ENCODE measurements around the gene GAP43.
A peak's percentile ranks its signal among the peaks of the same experiment; 100 is the strongest.

Gene GAP43, protein sequence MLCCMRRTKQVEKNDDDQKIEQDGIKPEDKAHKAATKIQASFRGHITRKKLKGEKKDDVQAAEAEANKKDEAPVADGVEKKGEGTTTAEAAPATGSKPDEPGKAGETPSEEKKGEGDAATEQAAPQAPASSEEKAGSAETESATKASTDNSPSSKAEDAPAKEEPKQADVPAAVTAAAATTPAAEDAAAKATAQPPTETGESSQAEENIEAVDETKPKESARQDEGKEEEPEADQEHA

GRCh38 chr3:115623044-115623868, at the start of gene GAP43:
Gene GAP43 (plus strand): TSS chr3:115623510. CDS start chr3:115623690, 180 bp downstream.
- DNase-seq, result peak; percentile 51

GRCh38 chr3:115576325-115576875, 46.9 kb upstream of the GAP43 start:
- no peak for DNase-seq

DNA sequence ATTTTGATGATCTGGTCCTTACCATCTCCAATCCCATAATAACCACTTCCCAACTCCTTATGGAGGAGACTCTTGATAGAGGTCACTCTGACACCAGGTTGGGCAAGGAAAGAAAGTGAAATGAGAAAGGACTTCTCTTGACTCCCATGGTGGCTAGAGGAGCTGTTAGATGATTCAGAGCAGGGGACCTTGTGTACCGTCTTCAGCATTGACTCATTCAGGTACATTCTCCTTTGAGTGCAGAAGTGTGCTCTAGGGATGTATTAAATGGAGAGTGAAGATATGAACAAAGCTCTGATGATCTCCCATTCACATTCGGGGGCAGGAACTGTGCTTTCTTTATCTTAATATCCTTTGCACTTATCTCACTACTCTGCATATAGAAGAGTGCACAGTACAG, 46.3 kb upstream of the GAP43 start:
- no peak for DNase-seq

- DNase-seq, result no peak
Measured at GRCh38 chr3:115578331-115578730, 45.0 kb upstream of the GAP43 start.

DNA sequence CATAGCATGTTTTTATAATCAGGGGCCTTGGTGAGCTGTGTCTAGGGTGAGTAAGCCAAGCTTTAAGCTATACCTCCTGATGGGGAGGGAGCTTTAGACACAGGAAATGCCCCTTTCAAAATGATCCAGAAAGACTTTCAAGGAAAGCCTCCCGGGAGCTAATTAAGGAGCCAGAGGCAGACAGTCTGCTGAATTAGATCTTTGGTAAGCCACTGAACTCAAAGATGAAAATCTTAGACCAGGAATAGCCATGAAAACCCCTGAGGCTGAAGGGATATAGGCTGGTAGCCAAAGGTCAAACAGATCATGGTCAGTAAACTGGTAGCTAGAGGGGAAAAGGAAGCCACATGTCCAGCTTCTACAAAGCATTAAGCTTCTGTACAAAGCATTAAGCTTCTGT, 42.7 kb upstream of the GAP43 start:
- DNase-seq, result no peak

DNA sequence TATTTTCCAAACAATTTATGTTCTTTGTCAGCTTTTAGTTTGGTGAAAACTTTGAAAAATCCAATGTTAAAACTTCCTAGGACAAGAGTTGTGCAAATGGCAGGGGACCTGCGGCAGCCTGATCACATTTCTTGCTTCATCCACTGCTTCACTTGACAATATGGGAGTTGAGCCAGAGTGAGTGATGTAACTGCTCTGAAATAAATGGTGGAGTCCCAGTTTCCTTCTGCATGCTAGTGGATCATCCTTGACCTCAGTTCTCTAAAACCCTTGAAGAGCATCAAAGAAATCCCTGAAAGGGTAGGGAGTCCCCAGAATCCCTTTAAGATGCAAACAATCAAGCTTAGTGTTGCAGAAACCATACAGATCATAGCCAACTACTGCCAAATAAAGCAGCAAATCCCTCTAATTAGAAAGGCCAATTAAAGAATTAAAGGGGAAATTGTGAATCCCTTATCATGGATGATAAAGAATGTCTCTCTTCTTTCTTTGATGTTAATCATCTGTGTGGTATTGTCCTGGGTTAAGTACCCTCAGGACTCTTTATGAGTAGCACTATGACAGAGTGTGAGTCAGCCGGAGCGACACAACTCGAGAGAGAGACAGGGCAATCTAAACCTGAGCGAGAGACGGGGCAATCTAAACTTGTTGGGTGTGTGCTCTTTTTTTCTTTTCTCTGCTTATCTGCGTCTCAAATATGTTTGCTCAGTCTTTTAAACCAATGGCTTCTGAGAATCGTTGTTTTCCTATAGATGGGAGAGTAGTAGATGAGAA, 41.8 kb upstream of the GAP43 start:
- DNase-seq, result no peak

DNA sequence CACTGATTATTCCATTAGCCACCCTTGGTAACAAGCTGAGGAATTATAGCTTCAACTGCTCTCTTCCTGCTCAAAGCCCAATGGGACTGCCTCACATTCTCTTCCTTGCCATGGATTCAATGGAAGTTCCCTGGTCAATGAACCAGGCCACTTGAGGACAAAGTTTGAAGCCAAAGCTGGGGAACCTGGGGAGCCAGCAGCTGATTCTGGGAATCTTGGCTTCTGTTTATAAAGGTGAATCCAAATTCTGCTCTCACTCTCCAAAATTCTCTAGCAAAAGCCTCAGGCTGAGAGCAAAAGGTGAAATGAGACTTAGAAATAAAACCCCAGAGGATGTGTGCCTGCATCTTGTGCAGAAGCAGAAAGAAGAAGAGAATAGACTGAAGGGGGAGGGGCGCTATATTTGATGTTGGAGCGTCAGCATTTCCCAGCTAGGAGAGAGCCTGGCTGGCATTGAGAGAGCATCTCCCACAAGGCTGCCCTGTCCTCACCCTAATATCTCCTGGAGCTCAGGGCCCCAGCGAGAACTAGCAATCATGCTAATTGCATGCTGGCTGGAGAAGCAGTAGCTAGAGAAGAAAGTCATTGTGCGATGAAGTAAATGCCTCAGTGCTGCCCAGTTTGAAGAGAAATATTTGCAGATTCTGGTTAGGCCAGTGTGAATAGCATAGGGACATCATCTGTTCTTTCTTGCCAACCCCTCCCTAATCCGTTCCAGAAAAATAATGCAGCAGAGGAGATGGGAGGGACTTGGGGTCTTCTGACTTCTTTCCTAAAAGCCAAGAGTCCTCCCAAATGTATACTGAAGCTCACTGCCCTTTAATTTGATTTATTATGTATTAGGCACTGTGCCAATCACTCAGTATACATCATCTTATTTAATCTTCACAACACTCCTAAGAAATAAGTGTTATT, 34.9 kb upstream of the GAP43 start:
- no peak for DNase-seq

DNA sequence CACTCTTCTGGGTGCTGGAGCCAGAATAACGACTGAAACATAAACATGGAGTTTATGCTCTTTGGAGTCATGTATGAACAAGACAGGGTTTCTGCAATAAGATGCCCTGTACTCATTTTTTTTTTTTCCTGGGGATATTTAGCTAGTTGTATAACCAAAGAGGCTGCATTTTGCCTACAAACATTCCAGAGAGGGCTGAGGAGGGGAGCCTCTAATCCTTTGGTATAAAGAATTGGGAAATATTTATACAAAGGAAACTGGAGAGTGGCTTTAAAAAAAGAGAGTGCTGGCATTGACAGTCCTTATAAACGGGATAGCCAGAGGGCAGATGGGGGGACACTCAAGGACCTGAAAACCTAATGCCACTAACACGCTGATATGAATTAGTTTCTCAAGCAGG, 32.4 kb upstream of the GAP43 start:
- DNase-seq, result no peak

- DNase-seq, result no peak
Measured at GRCh38 chr3:115595611-115596275, 27.6 kb upstream of the GAP43 start.

GRCh38 chr3:115598216-115598615, 25.1 kb upstream of the GAP43 start:
- no peak for DNase-seq

GRCh38 chr3:115602194-115602593, 21.1 kb upstream of the GAP43 start:
- no peak for DNase-seq

DNA sequence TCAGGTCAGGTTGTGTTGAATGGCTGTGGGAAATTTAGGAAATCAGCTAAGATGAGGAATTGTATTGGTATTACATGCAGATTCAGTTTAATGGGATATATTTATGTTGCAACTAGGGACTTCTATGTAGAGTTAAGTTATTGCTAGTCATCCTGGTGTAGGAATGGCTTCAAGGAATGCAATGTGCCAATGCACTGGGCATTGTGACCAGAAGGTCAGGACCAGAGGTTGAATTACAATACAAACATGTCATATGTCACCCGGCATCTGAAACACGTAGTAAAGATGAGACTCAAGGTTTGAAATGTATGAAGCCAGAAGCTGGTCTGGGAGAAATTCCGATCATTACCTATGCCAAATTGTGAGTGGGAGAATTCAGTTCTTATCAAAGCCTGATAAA, 11.7 kb upstream of the GAP43 start:
- no peak for DNase-seq

GRCh38 chr3:115615001-115615814, 8.1 kb upstream of the GAP43 start:
- DNase-seq, result no peak

DNA sequence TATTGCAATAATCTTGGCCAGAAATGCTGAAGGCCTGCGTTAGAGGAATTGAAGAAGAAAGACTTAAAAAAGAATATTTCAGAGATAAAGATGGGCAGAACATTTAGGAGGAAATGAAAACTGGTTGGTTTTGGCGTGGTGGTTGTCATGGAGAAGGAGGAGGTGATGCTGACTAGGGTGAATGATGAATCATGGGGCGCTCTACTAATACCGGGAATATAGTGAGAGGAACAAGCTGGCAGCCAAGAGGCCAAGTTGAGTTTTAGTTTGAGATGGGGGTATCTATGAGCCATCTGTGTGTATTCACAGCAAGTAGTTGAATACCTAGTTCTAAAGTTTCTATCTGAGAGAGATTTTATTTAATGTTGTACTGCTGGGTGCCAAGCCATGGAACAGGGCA, 6.8 kb upstream of the GAP43 start:
- no peak for DNase-seq

- DNase-seq, result no peak
Measured at GRCh38 chr3:115617591-115617990, 5.7 kb upstream of the GAP43 start.

DNA sequence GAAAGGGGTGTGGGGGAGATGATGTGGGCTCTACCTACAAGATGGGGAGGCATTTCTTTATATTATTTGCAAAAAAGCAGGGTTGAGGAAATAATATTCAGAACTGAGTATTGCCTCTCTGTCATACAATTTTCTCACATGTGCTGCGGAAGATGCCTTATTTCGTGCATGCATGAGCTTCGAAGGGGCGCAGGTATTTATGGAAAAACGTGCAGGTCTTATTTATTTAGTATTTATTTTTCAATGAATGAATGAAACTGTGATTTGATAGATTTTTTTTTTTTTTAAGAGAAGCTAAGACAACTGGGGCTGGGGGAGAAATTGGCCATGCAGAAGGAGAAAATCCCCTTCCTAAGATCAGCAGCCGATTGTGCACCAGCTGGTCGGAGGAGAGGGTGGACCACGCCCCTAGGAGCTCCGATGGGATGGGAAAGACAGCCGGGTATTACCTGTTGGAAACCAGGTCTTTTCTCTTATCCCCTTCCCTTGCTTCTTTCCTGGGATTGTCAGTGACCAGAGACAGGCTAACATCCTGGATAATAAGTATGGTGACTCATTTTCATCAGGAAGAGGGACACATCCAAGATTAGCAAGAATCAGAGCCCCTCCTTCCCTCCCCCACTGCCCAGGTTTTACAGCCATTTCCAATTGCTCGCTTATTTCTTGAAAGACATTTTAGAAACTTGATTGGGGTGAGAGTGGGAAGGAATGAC, 875 bp downstream of the GAP43 start:
- DNase-seq, result no peak

- no peak for DNase-seq
Measured at GRCh38 chr3:115624901-115625300, 1.6 kb downstream of the GAP43 start.

- peak; percentile 16 for DNase-seq
Measured at GRCh38 chr3:115626006-115626409, 2.7 kb downstream of the GAP43 start.

- no peak for DNase-seq
Measured at GRCh38 chr3:115626721-115627120, 3.4 kb downstream of the GAP43 start.
